Activated T-cell treated with anti-CD3 and anti-CD28 coated beads for 4 hours (primary cell): Measurements from ENCODE around the gene SOCS6.
"Not testable (repeated sequence)": the region's sequence is repeated elsewhere in the genome, so short reads cannot be mapped to it uniquely, and the experiment has no call there.

Experiments used
- DNase-seq: peaks from one replicate; pipeline ENCODE4 v3.0.0-alpha.2; 2020

SOCS6 gene

GRCh38 chr18:70324897-70325296, 36.1 kb downstream of the SOCS6 start:
- DNase-seq: no peak

- DNase-seq: no peak
Measured at GRCh38 chr18:70326255-70326654, 37.4 kb downstream of the SOCS6 start.

- no peak for DNase-seq
Measured at GRCh38 chr18:70328169-70328568, 39.3 kb downstream of the SOCS6 start.

GRCh38 chr18:70329071-70329470, 40.2 kb downstream of the SOCS6 start:
- DNase-seq: no peak

- DNase-seq: no peak
Measured at GRCh38 chr18:70330887-70331286, 42.0 kb downstream of the SOCS6 start.

GRCh38 chr18:70331456-70332097, 42.7 kb downstream of the SOCS6 start:
- no peak for DNase-seq

GRCh38 chr18:70332694-70333093, 43.8 kb downstream of the SOCS6 start:
- DNase-seq: no peak

- no peak for DNase-seq
Measured at GRCh38 chr18:70333316-70333715, 44.5 kb downstream of the SOCS6 start.

GRCh38 chr18:70333757-70334156, 44.9 kb downstream of the SOCS6 start:
- no peak for DNase-seq

- DNase-seq: no peak
Measured at GRCh38 chr18:70334264-70334663, 45.4 kb downstream of the SOCS6 start.

GRCh38 chr18:70334728-70335329, 46.0 kb downstream of the SOCS6 start:
- DNase-seq: no peak

- DNase-seq: no peak
Measured at GRCh38 chr18:70335892-70336726, 47.3 kb downstream of the SOCS6 start.

GRCh38 chr18:70337139-70337972, 48.5 kb downstream of the SOCS6 start:
- no peak for DNase-seq

- no peak for DNase-seq
Measured at GRCh38 chr18:70338890-70339289, 50.0 kb downstream of the SOCS6 start.

- DNase-seq: no peak
Measured at GRCh38 chr18:70339915-70340314, 51.1 kb downstream of the SOCS6 start.

GRCh38 chr18:70348481-70348880, 59.6 kb downstream of the SOCS6 start:
- not testable (repeated sequence) for DNase-seq

- DNase-seq: no peak
Measured at GRCh38 chr18:70349316-70349715, 60.5 kb downstream of the SOCS6 start.

GRCh38 chr18:70354080-70354479, 65.2 kb downstream of the SOCS6 start:
- DNase-seq: no peak

GRCh38 chr18:70354771-70355170, 65.9 kb downstream of the SOCS6 start:
- DNase-seq: no peak

GRCh38 chr18:70355620-70356385, 67.0 kb downstream of the SOCS6 start:
- no peak for DNase-seq

- DNase-seq: not testable (repeated sequence)
Measured at GRCh38 chr18:70358105-70358406, 69.2 kb downstream of the SOCS6 start.

- DNase-seq: no peak
Measured at GRCh38 chr18:70359071-70359470, 70.2 kb downstream of the SOCS6 start.

GRCh38 chr18:70362258-70362657, 73.4 kb downstream of the SOCS6 start:
- DNase-seq: no peak
